Activated gamma-delta T cell (primary cell): ENCODE data around the gene XRCC3.
"Not testable (repeated sequence)": the region's sequence is repeated elsewhere in the genome, so short reads cannot be mapped to it uniquely, and the experiment has no call there.

ENCODE experiments used
- DNase-seq: peaks from one replicate; lab custom pipeline; 2025; lab: John Stamatoyannopoulos, UW

Gene XRCC3

GRCh38 chr14:103694572-103695026 is 20.7 kb downstream of the XRCC3 start:
- no peak for DNase-seq

GRCh38 chr14:103693515-103693914 is 21.7 kb downstream of the XRCC3 start:
- DNase-seq: no peak

DNA sequence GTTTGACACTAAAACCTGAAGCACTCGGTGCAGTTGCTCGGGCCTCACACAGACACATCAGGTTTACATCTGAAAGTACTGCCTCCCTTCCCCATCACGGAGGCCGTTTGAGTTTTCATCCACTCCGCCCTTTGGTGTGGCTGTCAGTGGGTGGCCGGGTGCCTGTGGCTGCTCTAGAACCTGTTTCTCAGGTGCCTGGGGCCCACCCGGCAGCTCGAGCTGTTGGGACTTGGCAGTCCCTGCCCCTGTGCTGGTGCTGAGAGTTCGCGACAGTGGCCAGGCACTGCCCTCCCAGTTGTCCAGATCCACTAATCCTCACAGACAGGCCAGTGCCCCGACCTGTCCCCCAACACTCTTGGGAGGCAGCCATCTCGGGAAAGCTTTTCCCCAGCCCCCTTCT is 22.4 kb downstream of the XRCC3 start:
- DNase-seq: no peak

DNA sequence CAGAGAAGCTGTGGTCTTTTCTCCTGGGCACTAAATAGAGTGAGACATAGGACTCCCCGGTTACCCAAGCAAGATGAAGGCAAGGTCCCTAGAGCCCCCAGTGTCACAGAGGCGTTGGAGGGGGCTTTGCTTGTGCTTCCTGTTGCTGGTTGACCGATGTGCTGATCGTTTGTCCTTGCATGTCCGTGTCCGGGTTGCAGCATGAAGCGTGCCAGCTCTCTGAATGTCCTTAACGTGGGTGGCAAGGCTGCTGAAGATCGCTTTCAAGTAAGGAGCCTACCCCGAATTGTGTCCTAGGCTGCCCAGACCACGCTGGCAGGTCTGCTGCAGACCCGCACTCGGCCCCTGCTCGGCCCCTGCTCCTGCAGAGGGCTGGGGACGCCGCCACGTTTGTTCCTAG is 23.1 kb downstream of the XRCC3 start:
- DNase-seq: no peak

- not testable (repeated sequence) for DNase-seq
Measured at GRCh38 chr14:103691655-103692054, 23.6 kb downstream of the XRCC3 start.

- no peak for DNase-seq
Measured at GRCh38 chr14:103690332-103690731, 24.9 kb downstream of the XRCC3 start.

DNA sequence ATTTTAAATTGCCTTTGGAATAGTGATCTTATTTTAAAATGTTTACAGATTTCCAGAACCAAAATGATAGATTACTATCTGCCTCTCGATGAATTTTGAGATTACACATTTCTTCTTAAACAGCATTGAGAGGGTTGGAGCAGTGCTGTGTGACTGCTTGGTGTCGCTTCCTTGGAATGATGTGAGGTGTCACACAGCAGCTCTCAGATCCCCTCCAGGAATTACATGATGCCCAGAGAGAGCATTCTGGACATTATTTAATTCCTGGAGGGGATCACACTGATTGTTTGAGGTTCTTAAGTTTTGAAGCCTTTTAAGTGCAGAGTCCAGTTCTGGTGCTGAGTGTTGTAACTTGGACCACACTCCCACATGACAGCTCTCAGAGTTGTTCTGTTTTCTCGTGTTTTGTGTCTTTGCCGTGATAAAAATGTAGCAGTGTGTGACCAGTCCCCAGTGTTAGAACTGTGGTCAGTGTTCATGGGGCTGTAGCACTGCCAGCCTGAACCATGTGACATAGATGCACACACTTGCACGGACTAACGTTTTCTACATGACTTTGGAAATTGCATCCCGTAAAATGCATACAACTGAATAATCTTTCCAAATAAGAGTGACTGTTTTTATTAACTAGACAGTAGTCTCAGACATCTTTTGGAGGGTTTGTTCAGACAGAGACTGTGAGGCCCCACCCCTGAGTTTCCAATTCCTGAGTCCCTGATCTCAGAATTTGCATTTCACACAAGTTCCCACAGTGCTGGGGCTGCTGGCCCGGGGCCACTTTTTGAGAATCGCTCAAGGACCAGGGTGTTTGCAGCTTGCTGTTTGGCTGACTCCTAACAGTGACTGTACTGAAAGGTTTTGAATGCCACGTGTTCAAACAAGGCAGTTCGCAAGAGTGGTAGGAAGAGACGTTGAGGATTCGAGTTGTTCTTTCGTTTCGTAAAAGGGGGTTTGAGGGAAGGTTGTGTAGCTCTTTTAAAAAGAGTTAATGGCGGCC is 26.0 kb downstream of the XRCC3 start:
- no peak for DNase-seq

- no peak for DNase-seq
Measured at GRCh38 chr14:103688441-103688840, 26.8 kb downstream of the XRCC3 start.

DNA sequence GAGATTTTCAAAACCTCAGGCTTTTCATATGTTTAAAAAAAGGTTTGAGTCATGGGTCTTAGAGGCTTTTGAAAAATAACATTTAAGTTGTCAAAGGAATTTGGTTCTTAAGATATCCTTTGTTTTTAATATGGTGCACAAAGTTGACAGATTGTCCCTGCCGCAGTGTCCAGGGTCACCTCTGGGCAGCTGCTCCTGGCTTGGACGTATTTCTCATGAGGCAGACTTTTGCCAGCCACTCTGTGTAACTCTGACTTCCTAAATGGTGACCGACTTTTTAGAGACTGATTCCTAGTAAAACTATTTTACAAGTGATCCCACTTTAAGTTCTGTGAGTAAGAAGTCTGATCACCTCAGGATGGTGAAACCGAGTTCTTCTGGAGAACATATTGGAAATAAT is 27.5 kb downstream of the XRCC3 start:
- DNase-seq: no peak

DNA sequence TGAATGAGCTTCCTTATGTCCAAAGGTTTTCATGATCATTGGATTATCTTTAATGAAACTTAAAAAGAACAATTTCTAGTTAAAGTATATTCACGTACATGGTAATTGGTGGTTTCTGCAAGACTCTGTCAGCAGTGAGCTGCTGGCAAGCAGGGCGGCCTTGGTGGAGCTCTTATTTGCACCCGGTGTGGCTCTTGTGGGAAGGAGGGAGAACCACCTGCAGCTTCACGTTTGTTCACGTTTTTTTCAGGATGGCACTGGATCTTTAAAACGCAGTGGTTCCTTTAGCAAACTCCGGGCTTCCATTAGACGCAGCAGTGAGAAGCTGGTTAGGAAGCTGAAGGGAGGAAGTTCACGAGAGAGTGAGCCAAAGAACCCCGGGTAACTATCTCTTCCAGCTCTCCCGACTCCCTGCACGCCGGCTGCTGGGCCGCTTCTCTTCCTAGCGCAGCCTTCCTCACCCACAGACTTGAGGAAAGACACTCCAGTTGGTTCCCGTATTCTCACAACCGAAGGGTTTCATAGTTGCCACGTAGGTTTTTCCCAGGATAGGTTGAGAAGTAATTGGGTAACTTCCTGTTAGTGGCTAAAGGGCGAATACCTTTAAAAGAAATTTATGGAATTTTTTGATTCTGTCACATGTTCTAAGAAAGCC is 28.3 kb downstream of the XRCC3 start:
- no peak for DNase-seq

GRCh38 chr14:103685276-103686211 is 29.7 kb downstream of the XRCC3 start:
- DNase-seq: no peak

- DNase-seq: no peak
Measured at GRCh38 chr14:103684871-103685270, 30.4 kb downstream of the XRCC3 start.

GRCh38 chr14:103684471-103684870 is 30.8 kb downstream of the XRCC3 start:
- no peak for DNase-seq

- DNase-seq: no peak
Measured at GRCh38 chr14:103683139-103683538, 32.1 kb downstream of the XRCC3 start.

DNA sequence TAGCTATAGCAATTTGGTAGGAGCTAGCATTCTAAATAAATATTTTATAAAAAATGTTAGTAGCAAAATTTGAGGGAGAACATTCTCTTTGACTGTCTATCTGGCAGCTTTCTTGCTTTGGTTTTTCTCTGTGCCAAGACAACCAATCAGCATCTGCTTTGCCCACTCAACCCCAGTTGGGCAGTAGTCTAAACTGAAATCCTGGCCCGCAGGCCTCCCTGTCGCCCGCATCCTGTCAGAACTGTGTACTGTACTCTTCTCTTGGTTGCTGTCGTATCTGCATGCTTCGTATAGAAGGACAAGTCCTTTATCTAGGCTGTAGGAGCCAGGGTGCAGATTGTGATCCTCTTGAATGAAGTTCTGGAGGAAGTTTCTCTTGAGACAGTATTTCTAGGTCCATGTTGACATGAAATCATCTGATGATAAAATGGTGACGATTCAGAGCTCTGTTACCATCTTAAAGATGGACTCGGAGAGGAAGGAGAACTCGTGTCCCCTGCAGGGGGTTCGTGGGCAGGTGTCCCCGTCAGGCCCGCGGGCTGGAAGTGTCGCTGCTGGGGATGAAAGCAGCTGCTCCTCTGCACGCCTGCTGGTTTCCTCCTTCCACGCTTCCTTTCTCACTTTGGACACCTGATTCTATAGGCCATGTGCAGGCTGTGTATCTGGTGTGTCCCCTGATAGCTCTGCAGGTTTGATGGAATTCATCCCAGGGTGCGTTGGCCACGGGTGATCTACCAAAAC is 34.6 kb downstream of the XRCC3 start:
- no peak for DNase-seq

GRCh38 chr14:103679351-103679750 is 35.9 kb downstream of the XRCC3 start:
- DNase-seq: no peak

- no peak for DNase-seq
Measured at GRCh38 chr14:103676881-103677675, 38.2 kb downstream of the XRCC3 start.

GRCh38 chr14:103675957-103676356 is 39.3 kb downstream of the XRCC3 start:
- DNase-seq: no peak

DNA sequence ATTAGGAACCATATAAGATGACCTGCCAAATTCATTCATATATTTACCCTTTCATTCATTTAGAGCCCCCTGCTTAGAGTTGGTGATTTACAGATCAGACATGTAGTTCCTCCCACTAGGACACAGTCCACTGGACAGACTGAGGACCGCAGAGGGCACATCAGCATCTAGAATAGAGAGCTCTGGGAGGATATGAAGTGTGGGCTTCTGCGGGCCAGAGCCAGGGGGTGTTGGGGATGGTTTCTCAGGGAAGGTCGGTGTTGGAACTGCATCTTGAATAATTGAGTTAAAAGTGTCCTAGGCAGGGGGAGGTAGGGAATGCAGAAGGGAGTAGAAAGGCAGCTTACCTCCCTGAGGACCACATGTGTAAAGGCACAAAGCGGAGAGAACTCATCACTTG is 43.3 kb downstream of the XRCC3 start:
- DNase-seq: no peak

DNA sequence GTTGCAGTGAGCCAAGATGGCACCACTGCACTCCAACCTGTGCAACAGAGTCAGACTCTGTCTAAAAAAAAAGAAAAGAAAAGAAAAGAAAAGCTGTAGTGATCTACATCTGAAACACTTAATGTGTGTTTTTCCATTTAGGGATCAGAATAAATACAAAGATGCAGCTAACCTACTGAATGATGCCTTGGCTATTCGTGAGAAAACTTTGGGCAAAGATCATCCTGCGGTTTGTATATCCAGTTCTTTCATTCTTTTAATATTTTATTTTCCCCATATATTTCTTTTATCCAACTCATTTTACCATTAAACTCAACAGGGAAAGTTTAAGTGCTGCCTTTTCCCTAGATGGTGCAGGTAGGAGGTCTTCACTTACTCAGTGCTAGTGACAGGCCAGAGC is 45.9 kb downstream of the XRCC3 start:
- no peak for DNase-seq
